ENCODE data around the gene PSG1.
"Not testable (repeated sequence)": the region's sequence is repeated elsewhere in the genome, so short reads cannot be mapped to it uniquely, and the experiment has no call there.

The PSG1 gene

GRCh38 chr19:42879613-42880012 lies at the start of gene PSG1:
Gene PSG1, minus strand, starts transcription at chr19:42879713. Its CDS starts 132 bp downstream, at chr19:42879581.
- no peak within 1 kb of the TSS for H3K4me3 ChIP-seq (ENCODE audit: low read depth in 1 of 5, low read length in 5 of 5)
- H3K4me1 ChIP-seq (ENCODE audit: control insufficient read depth in 5 of 5, insufficient read depth in 5 of 5, low read length in 5 of 5): no peaks in the 10 kb centered on the region
- no peak within 1 kb of the TSS for H3K9ac ChIP-seq (ENCODE audit: low read length in 5 of 5)
- no peaks in the 10 kb centered on the region for H3K9me3 ChIP-seq (ENCODE audit: control insufficient read depth in 5 of 5, low read length in 5 of 5)
- H3K36me3 ChIP-seq (ENCODE audit: control insufficient read depth in 5 of 5, insufficient read depth in 5 of 5, low read length in 5 of 5): no peaks in the 10 kb centered on the region
- H3K27ac ChIP-seq (ENCODE audit: low read depth, low read length): no peak within 1 kb of the TSS
- no peaks in the 10 kb centered on the region for H3K27me3 ChIP-seq (ENCODE audit: control insufficient read depth in 5 of 5, insufficient read depth in 4 of 5, low read length in 5 of 5)

- no peaks in the 10 kb centered on the region for H3K36me3 ChIP-seq (ENCODE audit: control insufficient read depth in 5 of 5, insufficient read depth in 5 of 5, low read length in 5 of 5)
- H3K4me3 ChIP-seq (ENCODE audit: low read depth in 1 of 5, low read length in 5 of 5): no peak overlapping the region
- H3K27me3 ChIP-seq (ENCODE audit: control insufficient read depth in 5 of 5, insufficient read depth in 4 of 5, low read length in 5 of 5): peaks cover 0 to 3% (median 0%) of the 10 kb centered on the region in 5 donors
- H3K4me1 ChIP-seq (ENCODE audit: control insufficient read depth in 5 of 5, insufficient read depth in 5 of 5, low read length in 5 of 5): peaks cover 0 to 3% (median 0%) of the 10 kb centered on the region in 5 donors
- H3K9me3 ChIP-seq (ENCODE audit: control insufficient read depth in 5 of 5, low read length in 5 of 5): no peaks in the 10 kb centered on the region
- no peak overlapping the region for H3K9ac ChIP-seq (ENCODE audit: low read length in 5 of 5)
- no peak overlapping the region for H3K27ac ChIP-seq (ENCODE audit: low read depth, low read length)
Measured at GRCh38 chr19:42928896-42929295, 49.4 kb upstream of the PSG1 start.

GRCh38 chr19:42926781-42927180 lies 47.3 kb upstream of the PSG1 start:
- H3K4me3 ChIP-seq (ENCODE audit: low read depth in 1 of 5, low read length in 5 of 5): no peak overlapping the region
- no peak overlapping the region for H3K9ac ChIP-seq (ENCODE audit: low read length in 5 of 5)
- H3K4me1 ChIP-seq (ENCODE audit: control insufficient read depth in 5 of 5, insufficient read depth in 5 of 5, low read length in 5 of 5): no peaks in the 10 kb centered on the region
- H3K36me3 ChIP-seq (ENCODE audit: control insufficient read depth in 5 of 5, insufficient read depth in 5 of 5, low read length in 5 of 5): no peaks in the 10 kb centered on the region
- H3K9me3 ChIP-seq (ENCODE audit: control insufficient read depth in 5 of 5, low read length in 5 of 5): no peaks in the 10 kb centered on the region
- H3K27ac ChIP-seq (ENCODE audit: low read depth, low read length): no peak overlapping the region
- H3K27me3 ChIP-seq (ENCODE audit: control insufficient read depth in 5 of 5, insufficient read depth in 4 of 5, low read length in 5 of 5): peaks cover 0 to 3% (median 0%) of the 10 kb centered on the region in 5 donors

- H3K36me3 ChIP-seq (ENCODE audit: control insufficient read depth in 5 of 5, insufficient read depth in 5 of 5, low read length in 5 of 5); H3K4me3 ChIP-seq (ENCODE audit: low read depth in 1 of 5, low read length in 5 of 5); H3K27me3 ChIP-seq (ENCODE audit: control insufficient read depth in 5 of 5, insufficient read depth in 4 of 5, low read length in 5 of 5); H3K9ac ChIP-seq (ENCODE audit: low read length in 5 of 5); H3K9me3 ChIP-seq (ENCODE audit: control insufficient read depth in 5 of 5, low read length in 5 of 5); H3K27ac ChIP-seq (ENCODE audit: low read depth, low read length); H3K4me1 ChIP-seq (ENCODE audit: control insufficient read depth in 5 of 5, insufficient read depth in 5 of 5, low read length in 5 of 5): not testable (repeated sequence)
Measured at GRCh38 chr19:42923106-42923505, 43.6 kb upstream of the PSG1 start.

GRCh38 chr19:42920971-42921370 lies 41.5 kb upstream of the PSG1 start:
- not testable (repeated sequence) for H3K27ac ChIP-seq (ENCODE audit: low read depth, low read length); H3K27me3 ChIP-seq (ENCODE audit: control insufficient read depth in 5 of 5, insufficient read depth in 4 of 5, low read length in 5 of 5); H3K4me1 ChIP-seq (ENCODE audit: control insufficient read depth in 5 of 5, insufficient read depth in 5 of 5, low read length in 5 of 5); H3K36me3 ChIP-seq (ENCODE audit: control insufficient read depth in 5 of 5, insufficient read depth in 5 of 5, low read length in 5 of 5); H3K4me3 ChIP-seq (ENCODE audit: low read depth in 1 of 5, low read length in 5 of 5); H3K9me3 ChIP-seq (ENCODE audit: control insufficient read depth in 5 of 5, low read length in 5 of 5); H3K9ac ChIP-seq (ENCODE audit: low read length in 5 of 5)

- Histone ChIP-seq H3K36me3 (ENCODE audit: control insufficient read depth in 5 of 5, insufficient read depth in 5 of 5, low read length in 5 of 5) (no peaks in the 10 kb centered on the region), H3K27ac (ENCODE audit: low read depth, low read length) (no peak overlapping the region), H3K4me3 (ENCODE audit: low read depth in 1 of 5, low read length in 5 of 5) (no peak overlapping the region), H3K9ac (ENCODE audit: low read length in 5 of 5) (no peak overlapping the region), H3K27me3 (ENCODE audit: control insufficient read depth in 5 of 5, insufficient read depth in 4 of 5, low read length in 5 of 5) (no peaks in the 10 kb centered on the region), H3K4me1 (ENCODE audit: control insufficient read depth in 5 of 5, insufficient read depth in 5 of 5, low read length in 5 of 5) (no peaks in the 10 kb centered on the region), H3K9me3 (ENCODE audit: control insufficient read depth in 5 of 5, low read length in 5 of 5) (no peaks in the 10 kb centered on the region)
Measured at GRCh38 chr19:42919757-42920079, 40.2 kb upstream of the PSG1 start.

GRCh38 chr19:42919070-42919756 lies 39.7 kb upstream of the PSG1 start:
- H3K27me3 ChIP-seq (ENCODE audit: control insufficient read depth in 5 of 5, insufficient read depth in 4 of 5, low read length in 5 of 5); H3K4me3 ChIP-seq (ENCODE audit: low read depth in 1 of 5, low read length in 5 of 5); H3K4me1 ChIP-seq (ENCODE audit: control insufficient read depth in 5 of 5, insufficient read depth in 5 of 5, low read length in 5 of 5); H3K27ac ChIP-seq (ENCODE audit: low read depth, low read length); H3K36me3 ChIP-seq (ENCODE audit: control insufficient read depth in 5 of 5, insufficient read depth in 5 of 5, low read length in 5 of 5); H3K9me3 ChIP-seq (ENCODE audit: control insufficient read depth in 5 of 5, low read length in 5 of 5); H3K9ac ChIP-seq (ENCODE audit: low read length in 5 of 5): not testable (repeated sequence)

GRCh38 chr19:42918377-42919069 lies 39.0 kb upstream of the PSG1 start:
- not testable (repeated sequence) for H3K36me3 ChIP-seq (ENCODE audit: control insufficient read depth in 5 of 5, insufficient read depth in 5 of 5, low read length in 5 of 5); H3K27ac ChIP-seq (ENCODE audit: low read depth, low read length); H3K4me3 ChIP-seq (ENCODE audit: low read depth in 1 of 5, low read length in 5 of 5); H3K9ac ChIP-seq (ENCODE audit: low read length in 5 of 5); H3K9me3 ChIP-seq (ENCODE audit: control insufficient read depth in 5 of 5, low read length in 5 of 5); H3K27me3 ChIP-seq (ENCODE audit: control insufficient read depth in 5 of 5, insufficient read depth in 4 of 5, low read length in 5 of 5); H3K4me1 ChIP-seq (ENCODE audit: control insufficient read depth in 5 of 5, insufficient read depth in 5 of 5, low read length in 5 of 5)

- H3K4me1 ChIP-seq (ENCODE audit: control insufficient read depth in 5 of 5, insufficient read depth in 5 of 5, low read length in 5 of 5); H3K27me3 ChIP-seq (ENCODE audit: control insufficient read depth in 5 of 5, insufficient read depth in 4 of 5, low read length in 5 of 5); H3K36me3 ChIP-seq (ENCODE audit: control insufficient read depth in 5 of 5, insufficient read depth in 5 of 5, low read length in 5 of 5); H3K9ac ChIP-seq (ENCODE audit: low read length in 5 of 5); H3K27ac ChIP-seq (ENCODE audit: low read depth, low read length); H3K4me3 ChIP-seq (ENCODE audit: low read depth in 1 of 5, low read length in 5 of 5); H3K9me3 ChIP-seq (ENCODE audit: control insufficient read depth in 5 of 5, low read length in 5 of 5): not testable (repeated sequence)
Measured at GRCh38 chr19:42917634-42918033, 38.1 kb upstream of the PSG1 start, which contains the start of gene PSG6. Gene PSG6, minus strand, starts transcription at chr19:42917894. Its CDS starts 102 bp downstream, at chr19:42917792.

GRCh38 chr19:42916931-42917330 lies 37.4 kb upstream of the PSG1 start:
- not testable (repeated sequence) for H3K9me3 ChIP-seq (ENCODE audit: control insufficient read depth in 5 of 5, low read length in 5 of 5); H3K4me1 ChIP-seq (ENCODE audit: control insufficient read depth in 5 of 5, insufficient read depth in 5 of 5, low read length in 5 of 5); H3K4me3 ChIP-seq (ENCODE audit: low read depth in 1 of 5, low read length in 5 of 5)

More at GRCh38 chr19:42916931-42917330, 37.4 kb upstream of the PSG1 start:
- H3K27me3 ChIP-seq (ENCODE audit: control insufficient read depth in 5 of 5, insufficient read depth in 4 of 5, low read length in 5 of 5); H3K9ac ChIP-seq (ENCODE audit: low read length in 5 of 5); H3K27ac ChIP-seq (ENCODE audit: low read depth, low read length); H3K36me3 ChIP-seq (ENCODE audit: control insufficient read depth in 5 of 5, insufficient read depth in 5 of 5, low read length in 5 of 5): not testable (repeated sequence)
